Measurements from ENCODE around the gene ATXN2L.
"Not testable (repeated sequence)": the region's sequence is repeated elsewhere in the genome, so short reads cannot be mapped to it uniquely, and the experiment has no call there.

The ATXN2L gene

GRCh38 chr16:28822520-28823290 is at the start of gene ATXN2L:
Gene ATXN2L (plus strand): TSS chr16:28822999. CDS start chr16:28823260, 261 bp downstream.
- TF ChIP-seq ZNF274 (IDR thresholded peaks at IDR 0.05; ENCODE audit: low read depth, low read length), result no peak
- H3K4me3 ChIP-seq (ENCODE audit: low read length), result peak within 1 kb of the TSS; percentile 97

GRCh38 chr16:28781697-28782096 is 41.1 kb upstream of the ATXN2L start:
- not testable (repeated sequence) for H3K4me3 ChIP-seq (ENCODE audit: low read length)

GRCh38 chr16:28782357-28782756 is 40.4 kb upstream of the ATXN2L start:
- not testable (repeated sequence) for H3K4me3 ChIP-seq (ENCODE audit: low read length)

GRCh38 chr16:28802235-28803019 is 20.4 kb upstream of the ATXN2L start:
- H3K4me3 ChIP-seq (ENCODE audit: low read length), result not testable (repeated sequence)

GRCh38 chr16:28807445-28808120 is 15.2 kb upstream of the ATXN2L start:
- not testable (repeated sequence) for H3K4me3 ChIP-seq (ENCODE audit: low read length)

- no peak for TF ChIP-seq ZNF274 (IDR thresholded peaks at IDR 0.05; ENCODE audit: low read depth, low read length)
- no peak overlapping the region for H3K4me3 ChIP-seq (ENCODE audit: low read length)
Measured at GRCh38 chr16:28820016-28820415, 2.8 kb upstream of the ATXN2L start.

GRCh38 chr16:28820546-28820945 is 2.3 kb upstream of the ATXN2L start:
- not testable (repeated sequence) for H3K4me3 ChIP-seq (ENCODE audit: low read length)

GRCh38 chr16:28821874-28822519 is 802 bp upstream of the ATXN2L start:
- TF ChIP-seq ZNF274 (IDR thresholded peaks at IDR 0.05; ENCODE audit: low read depth, low read length), result no peak
- H3K4me3 ChIP-seq (ENCODE audit: low read length), result peak overlapping the region; percentile 86

GRCh38 chr16:28823291-28823872 is 583 bp downstream of the ATXN2L start:
- peak overlapping the region; percentile 97 for H3K4me3 ChIP-seq (ENCODE audit: low read length)
- no peak for TF ChIP-seq ZNF274 (IDR thresholded peaks at IDR 0.05; ENCODE audit: low read depth, low read length)

- H3K4me3 ChIP-seq (ENCODE audit: low read length), result peak overlapping the region; percentile 97
- no peak for TF ChIP-seq ZNF274 (IDR thresholded peaks at IDR 0.05; ENCODE audit: low read depth, low read length)
Measured at GRCh38 chr16:28823873-28824716, 1.3 kb downstream of the ATXN2L start.

- H3K4me3 ChIP-seq (ENCODE audit: low read length), result peak overlapping the region; percentile 97
- no peak for TF ChIP-seq ZNF274 (IDR thresholded peaks at IDR 0.05; ENCODE audit: low read depth, low read length)
Measured at GRCh38 chr16:28824717-28824973, 1.8 kb downstream of the ATXN2L start.

GRCh38 chr16:28826141-28826540 is 3.3 kb downstream of the ATXN2L start:
- H3K4me3 ChIP-seq (ENCODE audit: low read length), result no peak overlapping the region
- TF ChIP-seq ZNF274 (IDR thresholded peaks at IDR 0.05; ENCODE audit: low read depth, low read length), result no peak

- no peak overlapping the region for H3K4me3 ChIP-seq (ENCODE audit: low read length)
- TF ChIP-seq ZNF274 (IDR thresholded peaks at IDR 0.05; ENCODE audit: low read depth, low read length), result no peak
Measured at GRCh38 chr16:28829747-28830146, 6.9 kb downstream of the ATXN2L start.

- no peak for TF ChIP-seq ZNF274 (IDR thresholded peaks at IDR 0.05; ENCODE audit: low read depth, low read length)
- H3K4me3 ChIP-seq (ENCODE audit: low read length), result no peak overlapping the region
Measured at GRCh38 chr16:28830531-28830930, 7.7 kb downstream of the ATXN2L start.
